HG03442 (cell line): ENCODE data around the gene LRP8.

ENCODE experiments used
- ATAC-seq: cut with Tn5 transposase; IDR thresholded peaks from one replicate; pipeline ENCODE4 v1.9.1; 2021; ENCODE audit warnings: mild to moderate bottlenecking, moderate library complexity; ENCODE audit not compliant: unreplicated experiment

LRP8 gene

DNA sequence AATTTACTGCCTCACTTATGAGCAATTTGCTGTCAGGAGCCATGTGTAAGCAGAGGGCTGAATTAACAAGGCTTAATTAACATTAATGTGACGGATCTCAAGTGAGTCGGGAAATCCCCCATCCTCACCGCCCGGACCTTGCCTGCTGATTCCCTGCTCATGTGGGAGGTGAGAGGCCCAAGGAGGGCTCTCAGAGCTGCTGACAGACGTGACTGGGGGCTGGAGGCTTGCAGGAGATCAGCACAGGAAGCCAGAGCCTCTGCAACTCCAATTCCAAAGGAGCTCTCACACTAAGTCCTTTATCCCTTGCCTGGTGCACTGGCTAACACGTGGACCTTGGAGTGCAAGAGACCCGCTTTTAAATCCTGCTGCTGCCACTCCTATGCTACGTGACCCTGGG lies 19.4 kb downstream of the LRP8 start:
- ATAC-seq = no peak

DNA sequence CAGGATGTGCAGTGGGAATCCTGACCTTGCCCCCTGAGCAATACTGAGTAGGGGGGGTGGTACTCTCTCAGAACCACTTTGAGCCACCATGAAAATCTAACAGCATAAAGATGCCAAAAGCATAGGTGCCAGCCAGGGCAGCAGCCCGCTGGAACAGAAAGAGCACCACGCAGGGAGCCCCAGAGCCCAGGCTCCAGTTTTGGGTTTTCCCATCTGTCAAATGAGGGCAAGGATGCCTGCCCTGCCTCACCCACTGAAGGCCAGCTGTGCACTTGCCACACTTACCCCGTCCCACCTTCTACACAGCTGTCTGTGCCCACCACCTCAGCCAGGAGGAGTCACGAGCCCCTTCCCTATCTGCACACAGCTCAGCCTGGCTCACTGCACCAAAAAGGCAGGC lies 20.8 kb downstream of the LRP8 start:
- no peak for ATAC-seq

GRCh38 chr1:53306168-53306567 lies 21.7 kb downstream of the LRP8 start:
- no peak for ATAC-seq

- no peak for ATAC-seq
Observed at GRCh38 chr1:53305650-53306049, 22.2 kb downstream of the LRP8 start.

DNA sequence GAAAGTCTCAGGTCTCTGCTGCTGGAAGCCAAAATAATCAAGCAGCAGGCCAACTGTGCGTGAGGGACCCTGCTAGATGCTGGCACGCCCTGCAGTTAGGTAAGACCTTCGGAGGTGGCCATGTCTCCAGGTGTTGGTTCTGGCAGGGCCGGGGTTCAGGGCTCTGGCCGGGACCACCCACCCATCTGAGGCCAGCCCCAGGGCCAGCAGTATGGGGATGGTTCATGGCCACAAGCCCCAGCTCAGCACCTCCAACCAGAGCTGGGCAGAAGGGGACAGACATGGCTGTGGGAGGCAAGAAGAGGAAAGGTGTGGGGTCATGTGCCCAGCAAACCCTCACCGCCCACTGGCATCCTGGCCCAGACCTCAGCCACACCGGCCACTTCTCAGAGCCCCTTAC lies 23.3 kb downstream of the LRP8 start:
- ATAC-seq = no peak

DNA sequence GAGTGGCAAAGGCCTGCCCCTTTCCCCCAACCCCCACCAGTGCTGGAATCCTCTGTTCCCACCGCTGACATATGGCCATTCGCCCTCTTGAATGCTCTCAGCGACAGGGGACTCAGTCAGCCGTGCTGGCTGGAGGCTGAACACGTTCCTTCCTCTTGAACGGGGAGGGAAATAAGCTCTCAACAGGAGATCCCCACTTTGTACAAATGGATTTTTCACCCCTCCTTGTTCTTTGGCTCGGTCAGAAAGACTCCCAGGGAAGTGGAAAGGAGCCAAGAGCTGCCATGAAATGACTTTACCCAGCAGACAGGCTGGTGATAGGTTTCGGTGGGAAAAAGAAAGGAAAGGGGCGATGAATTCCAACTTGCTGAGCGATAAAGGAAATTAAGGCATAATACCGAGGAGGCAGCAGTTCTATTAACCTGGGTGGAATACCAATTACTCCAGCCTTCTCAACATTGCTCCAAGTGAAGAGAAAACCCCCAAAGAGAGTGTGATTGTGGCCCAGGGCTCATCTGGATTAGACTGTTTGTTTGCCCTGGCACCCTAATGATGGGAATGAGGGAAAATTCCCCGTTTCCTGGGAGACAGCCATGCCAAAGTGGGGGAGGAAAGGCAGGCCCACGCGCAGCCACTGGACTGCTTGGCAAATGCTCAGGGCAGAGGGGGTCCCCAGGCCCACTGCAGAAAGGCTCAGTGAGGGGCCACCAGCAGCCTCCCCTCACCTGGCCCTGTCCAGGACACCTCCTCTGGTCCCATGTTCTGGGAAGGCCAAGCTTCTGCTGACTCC lies 23.9 kb downstream of the LRP8 start:
- ATAC-seq = no peak

- no peak for ATAC-seq
Observed at GRCh38 chr1:53303243-53303642, 24.6 kb downstream of the LRP8 start.

DNA sequence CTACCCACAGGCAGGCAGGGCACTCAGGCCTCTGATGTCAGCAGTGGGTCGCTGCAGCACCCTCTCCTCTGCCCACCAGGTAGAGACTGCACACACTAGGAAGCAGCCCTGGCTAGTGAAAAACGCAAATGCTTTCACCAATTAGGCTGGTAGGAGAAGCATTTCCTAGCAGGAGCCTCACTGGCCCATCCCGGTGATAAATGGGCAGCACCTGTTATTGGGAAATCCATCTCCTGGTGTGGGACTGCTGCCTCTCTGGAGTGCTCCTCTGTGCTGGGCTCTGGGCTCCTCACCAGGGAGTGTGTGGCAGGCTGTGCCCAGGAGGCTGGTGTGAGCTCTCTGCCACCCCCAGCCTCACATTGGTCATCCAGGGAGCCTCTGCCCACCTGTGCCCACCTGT lies 28.6 kb downstream of the LRP8 start:
- ATAC-seq = no peak

- ATAC-seq = no peak
Observed at GRCh38 chr1:53298045-53298637, 29.7 kb downstream of the LRP8 start.

GRCh38 chr1:53297195-53297594 lies 30.7 kb downstream of the LRP8 start:
- ATAC-seq = no peak

- ATAC-seq = peak; percentile 34
Observed at GRCh38 chr1:53296117-53296749, 31.6 kb downstream of the LRP8 start.

DNA sequence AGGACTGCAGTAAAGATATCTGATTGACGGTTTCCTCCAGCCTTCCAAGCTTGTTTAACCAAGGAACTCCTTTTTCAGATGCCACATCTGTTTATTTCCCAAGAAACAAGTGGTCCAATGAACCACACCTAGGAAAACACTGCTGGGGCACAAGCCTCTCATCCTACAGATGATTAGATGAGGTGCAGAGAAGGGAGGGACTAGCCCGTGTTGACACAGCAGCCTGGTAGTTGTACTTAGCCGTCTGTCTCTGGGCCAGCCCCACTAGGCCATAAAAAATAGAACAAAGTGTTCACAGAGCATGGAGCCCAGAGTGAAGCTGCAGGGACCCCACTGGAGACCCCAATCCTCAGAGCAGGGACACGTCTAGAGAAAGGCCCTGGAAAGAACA lies 32.1 kb downstream of the LRP8 start:
- peak; percentile 14 for ATAC-seq

DNA sequence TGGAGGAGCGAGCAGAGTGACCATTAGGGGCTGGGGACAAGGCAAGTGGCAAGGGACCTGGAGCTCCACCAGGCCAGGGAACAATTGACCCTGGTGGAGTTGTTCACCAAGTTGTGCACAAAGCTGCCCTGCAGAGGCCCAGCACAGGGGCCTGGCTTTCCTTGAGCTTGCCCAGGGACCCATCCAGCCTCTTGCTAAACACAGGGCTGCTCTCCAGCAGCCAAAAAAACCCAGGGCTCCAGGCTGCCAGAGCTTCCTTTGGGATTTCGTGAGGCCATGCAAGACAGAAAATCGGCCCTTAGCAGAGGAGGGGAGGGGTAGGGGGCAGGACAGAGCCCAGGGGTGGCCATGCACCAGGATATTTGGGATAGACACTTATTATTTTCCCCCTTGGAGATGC lies 32.6 kb downstream of the LRP8 start:
- no peak for ATAC-seq

- peak; percentile 33 for ATAC-seq
Observed at GRCh38 chr1:53294567-53294966, 33.3 kb downstream of the LRP8 start.

DNA sequence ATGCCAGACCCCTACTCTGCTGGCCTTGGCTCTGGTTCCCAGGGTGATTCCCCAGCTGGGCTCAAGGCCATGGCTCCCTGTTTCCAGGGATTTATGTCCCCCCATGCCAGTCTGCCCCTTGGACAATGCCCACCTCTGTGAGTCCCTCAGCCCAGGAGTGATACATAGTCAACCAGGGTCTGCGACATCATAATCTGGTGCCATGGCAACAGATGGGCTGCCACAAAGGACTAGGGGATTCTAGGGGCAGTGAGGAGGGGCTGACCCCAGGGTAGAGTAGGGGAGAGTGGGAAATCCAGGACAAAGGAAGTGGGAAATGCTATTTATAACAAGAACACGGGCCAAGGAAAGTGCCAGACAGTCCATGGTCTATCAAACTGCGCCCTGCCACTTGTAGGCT lies 33.8 kb downstream of the LRP8 start:
- no peak for ATAC-seq

DNA sequence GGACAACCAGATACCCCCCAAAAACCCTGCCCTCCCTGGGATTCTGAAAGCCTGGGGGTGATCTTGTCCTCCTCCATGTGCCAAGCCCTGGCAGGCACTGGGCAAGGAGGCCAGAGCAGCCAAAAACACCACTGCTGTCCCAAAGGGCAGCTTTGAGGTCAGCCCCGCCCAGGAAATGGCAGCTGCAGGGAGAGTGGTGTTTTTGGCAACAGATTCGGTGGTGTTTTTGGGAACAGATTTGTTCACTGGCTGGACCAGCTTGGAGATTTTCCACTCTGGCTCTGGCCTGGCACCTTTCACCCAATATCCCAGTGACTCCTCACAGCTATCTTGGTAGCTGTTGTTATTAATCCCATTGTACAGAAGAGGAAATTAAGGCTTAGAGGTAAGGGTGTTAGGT lies 34.7 kb downstream of the LRP8 start:
- no peak for ATAC-seq

GRCh38 chr1:53292690-53293089 lies 35.2 kb downstream of the LRP8 start:
- ATAC-seq = peak; percentile 30

DNA sequence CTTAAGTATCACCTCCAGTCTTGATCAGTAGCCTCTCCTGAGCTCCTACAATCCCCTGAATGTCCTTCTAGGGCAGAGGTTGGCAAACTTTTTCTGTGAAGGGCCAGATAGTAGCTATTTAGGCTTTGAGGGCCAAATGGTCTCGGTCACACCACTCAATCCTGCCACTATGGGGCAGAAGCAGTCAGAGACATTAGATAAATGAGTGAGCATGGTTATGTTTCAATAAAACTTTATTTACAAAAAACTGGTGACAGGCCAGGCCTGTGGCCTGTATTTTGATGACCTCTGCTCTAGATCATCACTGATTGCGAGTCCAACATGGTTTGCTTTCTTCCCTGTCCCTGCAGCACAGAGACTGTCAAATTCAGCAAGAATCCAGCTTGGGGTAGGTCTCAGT lies 36.3 kb downstream of the LRP8 start:
- ATAC-seq = no peak

- ATAC-seq = no peak
Observed at GRCh38 chr1:53288790-53289429, 39.0 kb downstream of the LRP8 start.

- no peak for ATAC-seq
Observed at GRCh38 chr1:53288002-53288789, 39.7 kb downstream of the LRP8 start.

DNA sequence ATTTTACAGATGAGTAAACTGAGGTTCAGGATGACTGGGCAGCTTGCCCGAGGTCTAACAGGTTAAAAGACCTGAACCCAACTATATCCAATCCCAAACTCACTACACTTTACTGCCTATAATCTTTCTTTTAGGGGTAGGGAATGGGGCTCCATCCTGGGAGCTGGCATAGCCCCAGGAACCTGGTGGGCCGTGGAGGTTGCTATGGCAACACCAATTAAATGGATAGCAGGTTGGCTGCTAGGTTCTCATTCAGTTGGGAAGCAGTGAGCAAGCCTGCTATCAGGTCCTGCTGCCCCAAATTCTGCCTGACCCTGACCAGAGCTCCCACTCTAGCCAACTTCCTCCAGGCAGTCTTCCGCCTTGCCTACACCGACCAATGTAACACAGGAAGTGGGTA lies 40.9 kb downstream of the LRP8 start:
- ATAC-seq = no peak
